HL-60 (cell line): ENCODE data around the gene BHLHA9.

ENCODE experiments used
- DNase-seq, 2 experiments: peaks; one replicate each; pipeline ENCODE4 v3.0.0-alpha.2; 2010 to 2020; ENCODE audit warnings: low read depth in 1 of 2, low spot score in 1 of 2
- H3K27ac ChIP-seq: fragments of 250-450 bp; sonication (Bioruptor Pico); replicated peaks from 2 replicates; pipeline ENCODE4 v1.5.1; 2020; ENCODE audit warnings: mild to moderate bottlenecking, moderate library complexity
- H3K27me3 ChIP-seq: fragments of 250-450 bp; sonication (Bioruptor Pico); 2 replicates; pipeline ENCODE4 v1.5.1; 2021; ENCODE audit warnings: mild to moderate bottlenecking, moderate library complexity; ENCODE audit not compliant: insufficient read depth, poor library complexity, severe bottlenecking
- H3K4me3 ChIP-seq: replicated peaks from 2 replicates; pipeline ENCODE4 v1.5.1; 2011; ENCODE audit warnings: mild to moderate bottlenecking, control low read depth, low read length; ENCODE audit not compliant: insufficient read depth
- CTCF ChIP-seq: IDR thresholded peaks from one replicate; pipeline ENCODE4 v1.5.1; 2011; ENCODE audit warnings: low read length, control low read depth, inconsistent platforms; ENCODE audit not compliant: insufficient read depth
- GABPA ChIP-seq: IDR thresholded peaks from 2 replicates; pipeline ENCODE4 v1.6.1; 2012; ENCODE audit warnings: low read depth
- POLR2AphosphoS5 ChIP-seq: IDR thresholded peaks from 2 replicates; pipeline ENCODE4 v1.6.1; 2012; ENCODE audit warnings: low read depth
- REST ChIP-seq: IDR thresholded peaks from 2 replicates; pipeline ENCODE4 v1.6.1; 2012; ENCODE audit warnings: low read depth; ENCODE audit not compliant: insufficient replicate concordance
- SPI1 ChIP-seq: IDR thresholded peaks from 2 replicates; pipeline ENCODE4 v1.6.1; 2012; ENCODE audit warnings: low read depth, mild to moderate bottlenecking, borderline replicate concordance

The BHLHA9 gene

GRCh38 chr17:1313270-1314005 is 43.2 kb downstream of the BHLHA9 start:
- no peak overlapping the region for H3K4me3 ChIP-seq
- no peaks in the 10 kb centered on the region for H3K27me3 ChIP-seq
- no peak overlapping the region for H3K27ac ChIP-seq
- DNase-seq = no peak
- no peak for TF ChIP-seq REST
- TF ChIP-seq POLR2AphosphoS5 = no peak
- no peak for TF ChIP-seq CTCF
- TF ChIP-seq GABPA = no peak
- no peak for TF ChIP-seq SPI1

- no peak for DNase-seq
These were observed 45.2 kb downstream of the BHLHA9 start for GRCh38 chr17:1315409-1315808.

More at GRCh38 chr17:1315409-1315808, 45.2 kb downstream of the BHLHA9 start:
- Histone ChIP-seq H3K27ac (no peak overlapping the region), H3K4me3 (no peak overlapping the region), H3K27me3 (no peaks in the 10 kb centered on the region)
- TF ChIP-seq POLR2AphosphoS5 (no peak), REST (no peak), GABPA (no peak), CTCF (no peak), SPI1 (no peak)
